ENCODE results near the gene TTC33.

The TTC33 gene

GRCh38 chr5:40776658-40776977, 20.9 kb upstream of the TTC33 start:
- H3K4me3 ChIP-seq (ENCODE audit: low read depth, low read length) = no peak overlapping the region
- no peak overlapping the region for H3K9ac ChIP-seq (ENCODE audit: low read depth, low read length)
- no peaks in the 10 kb centered on the region for H3K9me3 ChIP-seq (ENCODE audit: control insufficient read depth, insufficient read depth, low read length)
- no peaks in the 10 kb centered on the region for H3K36me3 ChIP-seq (ENCODE audit: control insufficient read depth, insufficient read depth, low read length)
- H3K27me3 ChIP-seq (ENCODE audit: control insufficient read depth, insufficient read depth, low read length) = no peaks in the 10 kb centered on the region
- no peaks in the 10 kb centered on the region for H3K4me1 ChIP-seq (ENCODE audit: control insufficient read depth, insufficient read depth, low read length)

DNA sequence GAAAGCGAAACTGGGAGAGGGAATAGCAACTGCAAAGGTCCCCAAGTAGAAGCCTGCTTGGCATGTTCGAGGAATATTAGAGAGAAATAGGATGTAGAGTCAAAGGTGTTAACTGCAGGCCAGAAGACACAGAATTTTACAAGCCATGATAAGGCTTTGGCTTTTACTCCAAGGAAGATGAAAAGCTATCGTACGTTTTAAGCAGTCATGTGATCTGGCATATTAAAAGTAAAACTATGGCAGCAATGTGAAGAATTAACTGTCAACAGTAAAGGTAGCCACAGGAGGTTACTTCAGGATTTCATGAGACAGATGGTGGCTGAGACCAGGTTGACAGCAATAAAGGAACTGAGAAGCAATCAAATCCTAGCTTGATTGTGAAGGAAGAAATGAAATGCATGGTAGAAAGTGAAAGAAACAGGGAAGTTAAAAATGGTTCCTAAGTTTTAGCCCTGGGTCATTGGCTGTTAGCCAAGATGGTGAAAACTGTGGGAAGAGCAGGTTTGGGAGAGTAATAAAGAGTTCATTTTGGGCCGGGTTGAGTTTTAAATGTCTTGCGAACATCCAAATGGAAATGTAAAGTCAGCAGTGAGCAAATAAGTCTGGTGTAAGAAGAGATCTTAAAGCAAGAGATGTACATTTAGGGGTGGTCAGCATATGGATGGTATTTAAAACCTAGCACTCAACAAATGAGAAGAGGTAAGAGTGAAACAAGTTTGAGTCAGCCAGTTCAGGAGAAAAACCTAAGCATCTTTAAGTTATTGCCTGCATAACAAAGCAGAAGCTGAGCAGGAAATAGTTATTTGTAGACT, 20.3 kb upstream of the TTC33 start:
- no peak overlapping the region for H3K9ac ChIP-seq (ENCODE audit: low read depth, low read length)
- no peak overlapping the region for H3K4me3 ChIP-seq (ENCODE audit: low read depth, low read length)
- no peaks in the 10 kb centered on the region for H3K4me1 ChIP-seq (ENCODE audit: control insufficient read depth, insufficient read depth, low read length)
- H3K27me3 ChIP-seq (ENCODE audit: control insufficient read depth, insufficient read depth, low read length) = no peaks in the 10 kb centered on the region
- H3K9me3 ChIP-seq (ENCODE audit: control insufficient read depth, insufficient read depth, low read length) = no peaks in the 10 kb centered on the region
- H3K36me3 ChIP-seq (ENCODE audit: control insufficient read depth, insufficient read depth, low read length) = no peaks in the 10 kb centered on the region

DNA sequence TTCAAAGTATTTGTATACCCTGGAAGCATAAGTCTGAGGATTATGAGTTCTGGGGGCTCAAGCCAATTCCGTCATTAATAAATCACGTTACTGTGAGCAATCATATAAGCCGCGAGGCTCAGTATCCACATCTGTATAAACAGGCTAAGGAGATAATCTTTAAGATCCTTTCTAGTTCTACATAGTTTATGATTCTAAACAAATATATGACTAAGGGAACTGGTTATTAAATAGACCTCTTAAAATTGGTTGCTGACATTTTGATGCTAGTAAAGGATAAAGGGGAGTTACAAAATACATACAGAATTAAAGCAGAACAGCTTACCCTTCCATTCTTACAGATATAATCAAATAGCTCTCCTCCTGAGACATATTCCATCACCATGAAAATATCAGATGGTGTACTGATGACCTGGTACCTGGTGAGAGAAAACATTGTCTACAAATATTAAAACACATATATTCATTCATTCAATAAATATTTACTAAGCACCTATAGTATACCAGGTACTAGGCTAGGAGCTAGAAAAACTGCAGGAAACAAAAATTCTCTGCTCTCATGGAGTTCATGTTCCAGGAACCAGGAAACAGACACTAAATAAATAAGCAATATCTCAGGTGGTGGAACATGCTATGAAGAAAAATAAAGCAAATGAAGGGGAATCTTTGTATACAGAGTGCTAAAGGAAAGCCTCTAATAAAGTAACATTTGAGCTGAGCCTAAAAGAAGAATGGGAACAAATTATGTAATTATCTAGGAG, 19.5 kb upstream of the TTC33 start:
- Histone ChIP-seq H3K9ac (ENCODE audit: low read depth, low read length) (no peak overlapping the region), H3K4me1 (ENCODE audit: control insufficient read depth, insufficient read depth, low read length) (no peaks in the 10 kb centered on the region), H3K27me3 (ENCODE audit: control insufficient read depth, insufficient read depth, low read length) (no peaks in the 10 kb centered on the region), H3K36me3 (ENCODE audit: control insufficient read depth, insufficient read depth, low read length) (no peaks in the 10 kb centered on the region), H3K4me3 (ENCODE audit: low read depth, low read length) (no peak overlapping the region), H3K9me3 (ENCODE audit: control insufficient read depth, insufficient read depth, low read length) (no peaks in the 10 kb centered on the region)

- H3K9ac ChIP-seq (ENCODE audit: low read depth, low read length) = no peak overlapping the region
- H3K4me1 ChIP-seq (ENCODE audit: control insufficient read depth, insufficient read depth, low read length) = no peaks in the 10 kb centered on the region
- H3K36me3 ChIP-seq (ENCODE audit: control insufficient read depth, insufficient read depth, low read length) = no peaks in the 10 kb centered on the region
- H3K9me3 ChIP-seq (ENCODE audit: control insufficient read depth, insufficient read depth, low read length) = no peaks in the 10 kb centered on the region
- no peak overlapping the region for H3K4me3 ChIP-seq (ENCODE audit: low read depth, low read length)
- H3K27me3 ChIP-seq (ENCODE audit: control insufficient read depth, insufficient read depth, low read length) = no peaks in the 10 kb centered on the region
These were observed 18.9 kb upstream of the TTC33 start for GRCh38 chr5:40774623-40775022.

DNA sequence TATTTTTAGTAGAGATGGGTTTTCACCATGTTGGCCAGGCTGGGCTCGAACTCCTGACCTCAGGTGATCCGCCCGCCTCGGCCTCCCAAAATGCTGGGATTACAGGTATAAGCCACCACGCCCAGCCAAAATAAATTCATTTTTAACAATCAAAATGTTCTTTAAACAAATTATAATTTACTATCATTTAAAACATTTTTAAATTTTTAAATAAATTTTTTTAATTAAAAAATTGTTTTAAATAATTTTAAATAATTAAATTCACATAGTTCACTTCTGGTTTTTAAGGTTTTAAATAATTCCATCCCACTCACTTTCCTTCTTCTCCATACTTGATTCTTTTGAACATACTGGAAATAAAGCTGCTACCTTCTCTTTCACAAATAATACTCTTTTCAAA, 15.0 kb upstream of the TTC33 start:
- Histone ChIP-seq H3K9ac (ENCODE audit: low read depth, low read length) (no peak overlapping the region), H3K4me1 (ENCODE audit: control insufficient read depth, insufficient read depth, low read length) (no peaks in the 10 kb centered on the region), H3K36me3 (ENCODE audit: control insufficient read depth, insufficient read depth, low read length) (no peaks in the 10 kb centered on the region), H3K4me3 (ENCODE audit: low read depth, low read length) (no peak overlapping the region), H3K27me3 (ENCODE audit: control insufficient read depth, insufficient read depth, low read length) (no peaks in the 10 kb centered on the region), H3K9me3 (ENCODE audit: control insufficient read depth, insufficient read depth, low read length) (no peaks in the 10 kb centered on the region)

DNA sequence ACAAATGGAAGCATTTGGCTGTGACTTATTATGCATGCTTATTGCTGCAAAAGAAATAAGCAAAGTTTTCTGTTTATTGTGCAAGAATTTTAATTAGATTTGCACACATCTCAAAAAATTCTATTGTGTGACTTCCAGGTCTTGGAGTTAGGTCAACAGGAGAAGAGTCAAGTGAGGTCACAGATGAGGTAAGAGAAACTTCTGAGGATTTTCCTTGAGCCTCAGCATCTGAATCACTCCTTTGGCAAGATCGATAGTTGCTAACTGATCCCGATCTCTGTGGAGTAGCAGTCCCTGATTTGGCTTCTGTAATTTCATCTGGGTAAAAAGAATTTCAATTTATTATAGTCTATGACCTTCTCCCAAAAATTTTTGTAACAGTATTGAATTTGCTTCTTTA, 6.9 kb upstream of the TTC33 start:
- Histone ChIP-seq H3K36me3 (ENCODE audit: control insufficient read depth, insufficient read depth, low read length) (no peaks in the 10 kb centered on the region), H3K9ac (ENCODE audit: low read depth, low read length) (no peak overlapping the region), H3K4me3 (ENCODE audit: low read depth, low read length) (no peak overlapping the region)

DNA sequence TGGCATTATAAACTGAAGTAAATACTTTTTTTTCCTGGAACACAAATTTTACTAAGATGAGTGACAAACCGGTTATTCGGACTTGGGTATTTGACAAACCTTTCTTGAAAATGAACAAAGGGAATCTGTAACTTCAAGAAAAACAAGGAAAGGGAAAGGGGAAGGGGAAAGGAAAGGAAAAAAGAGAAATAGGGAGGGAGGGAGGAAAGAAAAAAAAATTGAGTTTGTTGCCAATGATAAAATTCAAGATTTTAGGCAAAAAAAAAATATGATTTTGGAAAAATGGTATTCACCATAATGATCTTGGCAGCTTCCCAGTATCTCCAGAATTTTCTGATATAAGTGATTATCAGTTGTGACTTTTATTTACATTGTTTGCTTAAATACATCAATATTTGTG, 1.6 kb upstream of the TTC33 start:
- H3K27me3 ChIP-seq (ENCODE audit: control insufficient read depth, insufficient read depth, low read length) = peaks cover 3% of the 10 kb centered on the region
- no peaks in the 10 kb centered on the region for H3K4me1 ChIP-seq (ENCODE audit: control insufficient read depth, insufficient read depth, low read length)
- no peaks in the 10 kb centered on the region for H3K36me3 ChIP-seq (ENCODE audit: control insufficient read depth, insufficient read depth, low read length)
- no peaks in the 10 kb centered on the region for H3K9me3 ChIP-seq (ENCODE audit: control insufficient read depth, insufficient read depth, low read length)
- no peak overlapping the region for H3K4me3 ChIP-seq (ENCODE audit: low read depth, low read length)
- no peak overlapping the region for H3K9ac ChIP-seq (ENCODE audit: low read depth, low read length)

More for the DNA sequence above, 6.9 kb upstream of the TTC33 start:
- Histone ChIP-seq H3K27me3 (ENCODE audit: control insufficient read depth, insufficient read depth, low read length) (no peaks in the 10 kb centered on the region), H3K4me1 (ENCODE audit: control insufficient read depth, insufficient read depth, low read length) (no peaks in the 10 kb centered on the region), H3K9me3 (ENCODE audit: control insufficient read depth, insufficient read depth, low read length) (no peaks in the 10 kb centered on the region)

- peak overlapping the region; percentile 94 for H3K4me3 ChIP-seq (ENCODE audit: low read depth, low read length)
- no peaks in the 10 kb centered on the region for H3K36me3 ChIP-seq (ENCODE audit: control insufficient read depth, insufficient read depth, low read length)
- peak overlapping the region; percentile 84 for H3K9ac ChIP-seq (ENCODE audit: low read depth, low read length)
- peaks cover 3% of the 10 kb centered on the region for H3K27me3 ChIP-seq (ENCODE audit: control insufficient read depth, insufficient read depth, low read length)
- H3K4me1 ChIP-seq (ENCODE audit: control insufficient read depth, insufficient read depth, low read length) = no peaks in the 10 kb centered on the region
- H3K9me3 ChIP-seq (ENCODE audit: control insufficient read depth, insufficient read depth, low read length) = no peaks in the 10 kb centered on the region
These were observed 711 bp downstream of the TTC33 start for GRCh38 chr5:40755093-40755406.

- H3K27me3 ChIP-seq (ENCODE audit: control insufficient read depth, insufficient read depth, low read length) = peaks cover 3% of the 10 kb centered on the region
- H3K9me3 ChIP-seq (ENCODE audit: control insufficient read depth, insufficient read depth, low read length) = no peaks in the 10 kb centered on the region
- H3K4me3 ChIP-seq (ENCODE audit: low read depth, low read length) = peak overlapping the region; percentile 94
- no peaks in the 10 kb centered on the region for H3K4me1 ChIP-seq (ENCODE audit: control insufficient read depth, insufficient read depth, low read length)
- H3K9ac ChIP-seq (ENCODE audit: low read depth, low read length) = no peak overlapping the region
- H3K36me3 ChIP-seq (ENCODE audit: control insufficient read depth, insufficient read depth, low read length) = no peaks in the 10 kb centered on the region
These were observed 1.2 kb downstream of the TTC33 start for GRCh38 chr5:40754381-40755092.

- Histone ChIP-seq H3K9me3 (ENCODE audit: control insufficient read depth, insufficient read depth, low read length) (no peaks in the 10 kb centered on the region), H3K27me3 (ENCODE audit: control insufficient read depth, insufficient read depth, low read length) (no peaks in the 10 kb centered on the region), H3K4me1 (ENCODE audit: control insufficient read depth, insufficient read depth, low read length) (no peaks in the 10 kb centered on the region), H3K36me3 (ENCODE audit: control insufficient read depth, insufficient read depth, low read length) (no peaks in the 10 kb centered on the region), H3K9ac (ENCODE audit: low read depth, low read length) (no peak overlapping the region), H3K4me3 (ENCODE audit: low read depth, low read length) (no peak overlapping the region)
These were observed 9.1 kb downstream of the TTC33 start for GRCh38 chr5:40746703-40747102.

DNA sequence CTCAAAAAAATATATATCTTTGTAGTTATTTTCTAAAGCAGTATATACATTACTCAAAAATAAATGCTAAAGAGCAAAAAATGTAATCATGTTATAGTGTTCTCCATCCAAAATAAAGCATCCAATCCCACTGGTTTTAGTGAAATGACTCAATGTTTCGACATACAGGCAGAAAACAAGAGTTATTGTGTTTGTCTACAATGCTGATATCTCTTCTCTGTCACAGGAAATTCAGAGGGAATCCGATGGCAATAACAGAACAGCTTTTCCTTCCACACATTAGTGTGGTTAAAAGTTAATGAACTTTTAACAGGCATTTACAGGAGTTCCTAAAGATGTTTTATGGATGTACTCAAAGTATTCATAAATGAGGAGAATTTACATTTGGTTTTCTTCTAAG, 12.0 kb downstream of the TTC33 start:
- Histone ChIP-seq H3K9me3 (ENCODE audit: control insufficient read depth, insufficient read depth, low read length) (no peaks in the 10 kb centered on the region), H3K9ac (ENCODE audit: low read depth, low read length) (no peak overlapping the region), H3K4me3 (ENCODE audit: low read depth, low read length) (no peak overlapping the region), H3K27me3 (ENCODE audit: control insufficient read depth, insufficient read depth, low read length) (no peaks in the 10 kb centered on the region), H3K4me1 (ENCODE audit: control insufficient read depth, insufficient read depth, low read length) (no peaks in the 10 kb centered on the region), H3K36me3 (ENCODE audit: control insufficient read depth, insufficient read depth, low read length) (no peaks in the 10 kb centered on the region)

GRCh38 chr5:40738502-40738901, 17.3 kb downstream of the TTC33 start:
- no peaks in the 10 kb centered on the region for H3K9me3 ChIP-seq (ENCODE audit: control insufficient read depth, insufficient read depth, low read length)
- H3K4me3 ChIP-seq (ENCODE audit: low read depth, low read length) = no peak overlapping the region
- H3K4me1 ChIP-seq (ENCODE audit: control insufficient read depth, insufficient read depth, low read length) = no peaks in the 10 kb centered on the region
- H3K27me3 ChIP-seq (ENCODE audit: control insufficient read depth, insufficient read depth, low read length) = no peaks in the 10 kb centered on the region
- no peak overlapping the region for H3K9ac ChIP-seq (ENCODE audit: low read depth, low read length)
- no peaks in the 10 kb centered on the region for H3K36me3 ChIP-seq (ENCODE audit: control insufficient read depth, insufficient read depth, low read length)
